ENCODE measurements around the gene VKORC1L1.
"Not testable (repeated sequence)": the region's sequence is repeated elsewhere in the genome, so short reads cannot be mapped to it uniquely, and the experiment has no call there.

GRCh38 chr7:65889722-65890121 lies 16.8 kb downstream of the VKORC1L1 start:
- TF ChIP-seq CTCF (IDR thresholded peaks at IDR 0.05; ENCODE audit: low read depth, low read length, missing input control); MAX (IDR thresholded peaks at IDR 0.05); TAF1 (conservative IDR thresholded peaks at IDR 0.05); RAD21 (IDR thresholded peaks at IDR 0.05); JUND (IDR thresholded peaks at IDR 0.05); ZBTB33 (IDR thresholded peaks at IDR 0.05); RXRA (IDR thresholded peaks at IDR 0.05); YY1 (IDR thresholded peaks at IDR 0.05); HNF4G (IDR thresholded peaks at IDR 0.05); REST (IDR thresholded peaks at IDR 0.05): not testable (repeated sequence)
